GM12878 (cell line): ENCODE measurements around the gene EIF1. TPM values are rescaled to one million over a fixed set of nuclear protein-coding genes. Genes with fewer than 3 reads are reported as not detected.
A peak's percentile ranks its signal among the peaks of the same experiment; 100 is the strongest.

Source experiments
- ASH2L ChIP-seq: fragments of 300-600, 200-600 bp; sonication (generic); IDR thresholded peaks from 2 replicates; pipeline ENCODE4 v1.6.1; 2017; ENCODE audit warnings: low read depth, mild to moderate bottlenecking, borderline replicate concordance
- BMI1 ChIP-seq: fragments of 450-650 bp; IDR thresholded peaks from 2 replicates; pipeline ENCODE4 v1.6.1; 2016; ENCODE audit warnings: mild to moderate bottlenecking, moderate library complexity, borderline replicate concordance
- DPF2 ChIP-seq: fragments of 450-650 bp; IDR thresholded peaks from 2 replicates; pipeline ENCODE4 v1.6.1; 2017; ENCODE audit warnings: mild to moderate bottlenecking
- EP300 ChIP-seq, 2 experiments: fragments of 150-350 bp in 1 of 2; IDR thresholded peaks; 2 replicates each; pipeline ENCODE4 v1.6.1; 2011 to 2012; ENCODE audit warnings: low read depth in 2 of 2, low read length in 2 of 2, borderline replicate concordance in 1 of 2, improper control_type of control experiment in 1 of 2, inconsistent platforms in 1 of 2; ENCODE audit not compliant: control insufficient read depth in 1 of 2
- GATAD2B ChIP-seq: fragments of 450-650 bp; conservative IDR thresholded peaks from 2 replicates; pipeline ENCODE4 v1.6.1; 2017; ENCODE audit warnings: low read depth, mild to moderate bottlenecking, moderate library complexity
- IRF4 ChIP-seq: IDR thresholded peaks from 2 replicates; pipeline ENCODE4 v1.6.1; 2011; ENCODE audit warnings: low read depth, low read length
- KDM1A ChIP-seq: fragments of 200-600 bp; sonication (generic); IDR thresholded peaks from 2 replicates; pipeline ENCODE4 v1.6.1; 2016; ENCODE audit warnings: borderline replicate concordance
- MEF2A ChIP-seq: IDR thresholded peaks from 2 replicates; pipeline ENCODE4 v1.6.1; 2011; ENCODE audit warnings: low read depth, mild to moderate bottlenecking, low read length, moderate library complexity; ENCODE audit not compliant: insufficient read depth
- MTA2 ChIP-seq: fragments of 450-650 bp; IDR thresholded peaks from 2 replicates; pipeline ENCODE4 v1.6.1; 2016; ENCODE audit warnings: low read depth, mild to moderate bottlenecking, moderate library complexity
- NFYA ChIP-seq: IDR thresholded peaks from 2 replicates; pipeline ENCODE4 v1.6.1; 2011; ENCODE audit warnings: low read depth, mild to moderate bottlenecking, low read length, improper control_type of control experiment, borderline replicate concordance
- RELA ChIP-seq: fragments of 450-650 bp; IDR thresholded peaks from 2 replicates; pipeline ENCODE4 v1.8.0; 2014; ENCODE audit warnings: borderline replicate concordance; ENCODE audit not compliant: partially characterized antibody
- SIX5 ChIP-seq: IDR thresholded peaks from 2 replicates; pipeline ENCODE4 v1.6.1; 2011; ENCODE audit warnings: mild to moderate bottlenecking, low read depth, low read length, moderate library complexity; ENCODE audit not compliant: severe bottlenecking
- SMARCA5 ChIP-seq: fragments of 450-650 bp; IDR thresholded peaks from 2 replicates; pipeline ENCODE4 v1.6.1; 2017; ENCODE audit warnings: mild to moderate bottlenecking
- TCF12 ChIP-seq: IDR thresholded peaks from 2 replicates; pipeline ENCODE4 v1.6.1; 2011; ENCODE audit warnings: low read depth, mild to moderate bottlenecking, low read length
- ZNF384 ChIP-seq: IDR thresholded peaks from 2 replicates; pipeline ENCODE4 v1.6.1; 2012; ENCODE audit warnings: low read depth, mild to moderate bottlenecking, low read length, improper control_type of control experiment, borderline replicate concordance
- ZNF592 ChIP-seq: fragments of 450-650 bp; IDR thresholded peaks from 2 replicates; pipeline ENCODE4 v1.6.1; 2017; ENCODE audit warnings: mild to moderate bottlenecking, moderate library complexity
- polyA plus RNA-seq, 11 experiments: library from polyadenylated mRNA; depleted of rRNA in 4 of 11; unstranded in 6 of 11; stranded (reverse) in 5 of 11; fragments of >200 nt; fragmentation: Nextera tagmentation in 4 of 11; fragmentation: Illumina TruSeq in 1 of 11; extraction: Ambion mirVana in 4 of 11; extraction: Trizol in 1 of 11; gene quantifications; 1 replicate in 1 of 11; 2 replicates in 10 of 11; pipeline versions ENCODE4 v1.2.1 to v1.2.3, GENCODE V29; 2011 to 2016; ENCODE audit warnings: inconsistent platforms in 2 of 11, missing spikeins in 2 of 11, low read depth in 1 of 11
- total RNA-seq, 4 experiments: library from RNA; depleted of rRNA in 3 of 4; stranded (reverse); fragments of >200 nt in 3 of 4; fragmentation: Illumina TruSeq in 1 of 4; extraction: Trizol in 1 of 4; gene quantifications; 2 replicates each; pipeline versions ENCODE4 v1.2.1 to v1.2.3, GENCODE V29; 2013 to 2021
- TF ChIP-seq, protein P1 (sequence below): IDR thresholded peaks from 2 replicates; pipeline ENCODE4 v1.6.1; 2012; ENCODE audit warnings: low read length, inconsistent platforms
- TF ChIP-seq, protein P2 (sequence below): fragments of 450-650 bp; IDR thresholded peaks from 2 replicates; pipeline ENCODE4 v1.6.1; 2018; ENCODE audit warnings: borderline replicate concordance, mild to moderate bottlenecking; ENCODE audit not compliant: partially characterized antibody
- TF ChIP-seq, protein P3 (sequence below): fragments of 450-650 bp; IDR thresholded peaks from 2 replicates; pipeline ENCODE4 v1.6.1; 2017; ENCODE audit warnings: low read depth, mild to moderate bottlenecking, moderate library complexity

EIF1 gene
- total and polyA plus RNA-seq, 10 of the 15 experiments (the other 5 are each of a cell fraction or from before 2014, with no cell fraction given): 39.4 to 815 (median 480) TPM

DNA sequence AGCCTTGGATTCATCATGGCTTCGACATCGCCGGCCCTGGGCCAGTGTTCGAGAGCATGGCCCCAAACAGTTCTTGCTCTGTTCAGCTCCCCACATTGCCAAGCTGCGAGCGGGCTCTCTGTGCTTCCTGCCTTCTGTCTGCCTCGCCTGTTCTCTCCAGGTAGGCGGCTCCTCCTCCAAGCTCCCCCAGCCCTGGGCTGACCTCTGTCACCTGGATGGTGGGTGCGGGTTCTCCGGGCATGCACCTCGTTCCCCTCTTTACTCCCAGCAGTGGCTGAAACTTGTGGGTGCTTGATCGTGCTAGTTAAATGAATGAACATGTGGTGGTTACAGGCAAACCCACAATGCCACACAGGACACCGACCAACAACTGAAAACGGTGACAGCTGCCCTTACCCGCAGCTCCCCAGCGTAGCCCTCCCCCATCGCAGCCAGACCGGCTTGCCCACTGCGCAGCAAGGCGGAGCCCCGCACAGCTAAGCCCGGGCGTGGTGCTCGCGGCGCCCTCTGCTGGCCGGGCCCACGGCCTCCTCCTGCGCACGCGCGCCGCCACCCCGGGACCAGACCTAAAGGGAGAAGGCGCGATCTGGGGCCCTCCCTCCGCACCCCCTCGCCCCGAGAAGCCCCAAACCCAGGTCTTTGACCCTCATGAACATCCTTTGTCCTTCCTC, 23.0 kb upstream of the EIF1 start (continued):
- TF ChIP-seq BMI1 (no peak), ZNF384 (no peak), TCF12 (peak; percentile 84; the same call in 1 of the 2 replicates), IRF4 (no peak), MTA2 (no peak; the same call in 1 of the 2 replicates), KDM1A (no peak), NFYA (no peak), SMARCA5 (peak; percentile 87), SIX5 (no peak), DPF2 (peak; percentile 81), MEF2A (no peak), ASH2L (no peak), ZNF592 (peak; percentile 73; the same call in 1 of the 2 replicates), GATAD2B (peak; percentile 95; the same call in 1 of the 2 replicates), EP300 (IDR thresholded peaks at IDR 0.05; ENCODE audit: borderline replicate concordance in 1 of 2, control insufficient read depth in 1 of 2, low read depth in 2 of 2, low read length in 2 of 2) (peak in 1 of 2 experiments; percentile 31; a peak in 1 of 4 replicates), RELA (no peak)
- TF ChIP-seq, protein P1, sequence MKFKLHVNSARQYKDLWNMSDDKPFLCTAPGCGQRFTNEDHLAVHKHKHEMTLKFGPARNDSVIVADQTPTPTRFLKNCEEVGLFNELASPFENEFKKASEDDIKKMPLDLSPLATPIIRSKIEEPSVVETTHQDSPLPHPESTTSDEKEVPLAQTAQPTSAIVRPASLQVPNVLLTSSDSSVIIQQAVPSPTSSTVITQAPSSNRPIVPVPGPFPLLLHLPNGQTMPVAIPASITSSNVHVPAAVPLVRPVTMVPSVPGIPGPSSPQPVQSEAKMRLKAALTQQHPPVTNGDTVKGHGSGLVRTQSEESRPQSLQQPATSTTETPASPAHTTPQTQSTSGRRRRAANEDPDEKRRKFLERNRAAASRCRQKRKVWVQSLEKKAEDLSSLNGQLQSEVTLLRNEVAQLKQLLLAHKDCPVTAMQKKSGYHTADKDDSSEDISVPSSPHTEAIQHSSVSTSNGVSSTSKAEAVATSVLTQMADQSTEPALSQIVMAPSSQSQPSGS: no peak
- TF ChIP-seq, protein P2, sequence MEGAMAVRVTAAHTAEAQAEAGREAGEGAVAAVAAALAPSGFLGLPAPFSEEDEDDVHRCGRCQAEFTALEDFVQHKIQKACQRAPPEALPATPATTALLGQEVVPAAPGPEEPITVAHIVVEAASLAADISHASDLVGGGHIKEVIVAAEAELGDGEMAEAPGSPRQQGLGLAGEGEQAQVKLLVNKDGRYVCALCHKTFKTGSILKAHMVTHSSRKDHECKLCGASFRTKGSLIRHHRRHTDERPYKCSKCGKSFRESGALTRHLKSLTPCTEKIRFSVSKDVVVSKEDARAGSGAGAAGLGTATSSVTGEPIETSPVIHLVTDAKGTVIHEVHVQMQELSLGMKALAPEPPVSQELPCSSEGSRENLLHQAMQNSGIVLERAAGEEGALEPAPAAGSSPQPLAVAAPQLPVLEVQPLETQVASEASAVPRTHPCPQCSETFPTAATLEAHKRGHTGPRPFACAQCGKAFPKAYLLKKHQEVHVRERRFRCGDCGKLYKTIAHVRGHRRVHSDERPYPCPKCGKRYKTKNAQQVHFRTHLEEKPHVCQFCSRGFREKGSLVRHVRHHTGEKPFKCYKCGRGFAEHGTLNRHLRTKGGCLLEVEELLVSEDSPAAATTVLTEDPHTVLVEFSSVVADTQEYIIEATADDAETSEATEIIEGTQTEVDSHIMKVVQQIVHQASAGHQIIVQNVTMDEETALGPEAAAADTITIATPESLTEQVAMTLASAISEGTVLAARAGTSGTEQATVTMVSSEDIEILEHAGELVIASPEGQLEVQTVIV: no peak
- TF ChIP-seq, protein P3, sequence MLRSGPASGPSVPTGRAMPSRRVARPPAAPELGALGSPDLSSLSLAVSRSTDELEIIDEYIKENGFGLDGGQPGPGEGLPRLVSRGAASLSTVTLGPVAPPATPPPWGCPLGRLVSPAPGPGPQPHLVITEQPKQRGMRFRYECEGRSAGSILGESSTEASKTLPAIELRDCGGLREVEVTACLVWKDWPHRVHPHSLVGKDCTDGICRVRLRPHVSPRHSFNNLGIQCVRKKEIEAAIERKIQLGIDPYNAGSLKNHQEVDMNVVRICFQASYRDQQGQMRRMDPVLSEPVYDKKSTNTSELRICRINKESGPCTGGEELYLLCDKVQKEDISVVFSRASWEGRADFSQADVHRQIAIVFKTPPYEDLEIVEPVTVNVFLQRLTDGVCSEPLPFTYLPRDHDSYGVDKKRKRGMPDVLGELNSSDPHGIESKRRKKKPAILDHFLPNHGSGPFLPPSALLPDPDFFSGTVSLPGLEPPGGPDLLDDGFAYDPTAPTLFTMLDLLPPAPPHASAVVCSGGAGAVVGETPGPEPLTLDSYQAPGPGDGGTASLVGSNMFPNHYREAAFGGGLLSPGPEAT: no peak
